Neuronal stem cell (in vitro differentiated cells): ENCODE data around the gene HOOK2.
A peak's percentile ranks its signal among the peaks of the same experiment; 100 is the strongest.

Experiments
- DNase-seq: peaks from one replicate; pipeline ENCODE4 v3.0.0-alpha.2; 2013; ENCODE audit warnings: low spot score
- H2AFZ ChIP-seq: one replicate; pipeline ENCODE4 v1.6.1; 2013; ENCODE audit warnings: mild to moderate bottlenecking, low read length, inconsistent platforms
- H2AK5ac ChIP-seq: 2 replicates; pipeline ENCODE4 v1.6.1; 2013; ENCODE audit warnings: low read depth, mild to moderate bottlenecking, inconsistent platforms, low read length, moderate library complexity, mixed read lengths
- H2BK120ac ChIP-seq: 2 replicates; pipeline ENCODE4 v1.6.1; 2013; ENCODE audit warnings: low read depth, mild to moderate bottlenecking, inconsistent platforms, low read length, moderate library complexity, mixed read lengths
- H2BK12ac ChIP-seq: one replicate; pipeline ENCODE4 v1.6.1; 2013; ENCODE audit warnings: low read length, inconsistent platforms
- H2BK15ac ChIP-seq: 2 replicates; pipeline ENCODE4 v1.6.1; 2013; ENCODE audit warnings: mild to moderate bottlenecking, low read length, inconsistent platforms, mixed read lengths
- H2BK5ac ChIP-seq: one replicate; pipeline ENCODE4 v1.6.1; 2013; ENCODE audit warnings: inconsistent platforms, mild to moderate bottlenecking, low read length, moderate library complexity
- H3K14ac ChIP-seq: one replicate; pipeline ENCODE4 v1.6.1; 2013; ENCODE audit warnings: low read length, inconsistent platforms
- H3K18ac ChIP-seq: 2 replicates; pipeline ENCODE4 v1.6.1; 2013; ENCODE audit warnings: low read length, inconsistent platforms
- H3K23ac ChIP-seq: 2 replicates; pipeline ENCODE4 v1.6.1; 2013; ENCODE audit warnings: low read depth, mild to moderate bottlenecking, mixed read lengths, low read length, inconsistent platforms; ENCODE audit not compliant: poor library complexity
- H3K27ac ChIP-seq: replicated peaks from 3 replicates; pipeline ENCODE4 v1.5.1; 2013; ENCODE audit warnings: low read length, inconsistent platforms
- H3K27me3 ChIP-seq, 3 experiments: 2 replicates each; pipeline ENCODE4 v1.6.1; 2013; ENCODE audit warnings: low read length in 3 of 3, mild to moderate bottlenecking in 2 of 3, inconsistent platforms in 1 of 3, low read depth in 1 of 3, mixed read lengths in 1 of 3, moderate library complexity in 1 of 3; ENCODE audit not compliant: control insufficient read depth in 3 of 3, insufficient read depth in 3 of 3
- H3K36me3 ChIP-seq, 2 donors: replicated peaks in 1 of 2; 2 replicates each; pipeline ENCODE4 v1.6.1; 2013; ENCODE audit warnings: low read length in 2 of 2; ENCODE audit not compliant: control insufficient read depth in 2 of 2, insufficient read depth in 2 of 2
- H3K4ac ChIP-seq: 2 replicates; pipeline ENCODE4 v1.6.1; 2013; ENCODE audit warnings: inconsistent platforms, mild to moderate bottlenecking, low read length, moderate library complexity
- H3K4me1 ChIP-seq, 2 donors: 1 replicate in 1 of 2; 2 replicates in 1 of 2; pipeline ENCODE4 v1.6.1; 2013; ENCODE audit warnings: low read length in 2 of 2, low read depth in 1 of 2; ENCODE audit not compliant: control insufficient read depth in 2 of 2, insufficient read depth in 1 of 2
- H3K4me2 ChIP-seq: one replicate; pipeline ENCODE4 v1.6.1; 2013; ENCODE audit warnings: mild to moderate bottlenecking, low read length, inconsistent platforms; ENCODE audit not compliant: insufficient read depth, poor library complexity, severe bottlenecking
- H3K4me3 ChIP-seq, 2 donors: 2 replicates each; pipeline ENCODE4 v1.5.1; 2013; ENCODE audit warnings: low read length in 2 of 2, mild to moderate bottlenecking in 2 of 2, inconsistent platforms in 1 of 2, moderate library complexity in 1 of 2
- H3K79me1 ChIP-seq: one replicate; pipeline ENCODE4 v1.6.1; 2013; ENCODE audit warnings: low read depth, mild to moderate bottlenecking, inconsistent platforms, low read length, moderate library complexity
- H3K9ac ChIP-seq: one replicate; pipeline ENCODE4 v1.6.1; 2013; ENCODE audit warnings: mild to moderate bottlenecking, low read depth, low read length, inconsistent platforms; ENCODE audit not compliant: poor library complexity
- H3K9me3 ChIP-seq, 2 donors: replicated peaks in 1 of 2; 2 replicates each; pipeline versions ENCODE3 to v1.6.1; 2013; ENCODE audit warnings: low read length in 2 of 2, mild to moderate bottlenecking in 2 of 2, inconsistent platforms in 1 of 2, low read depth in 1 of 2, mixed read lengths in 1 of 2, moderate library complexity in 1 of 2; ENCODE audit not compliant: control insufficient read depth in 2 of 2, insufficient read depth in 1 of 2
- H4K8ac ChIP-seq: one replicate; pipeline ENCODE4 v1.6.1; 2013; ENCODE audit warnings: low read depth, mild to moderate bottlenecking, inconsistent platforms, low read length, moderate library complexity
- H4K91ac ChIP-seq: one replicate; pipeline ENCODE4 v1.6.1; 2013; ENCODE audit warnings: low read length, low read depth, mild to moderate bottlenecking, inconsistent platforms; ENCODE audit not compliant: poor library complexity
- WGBS, 2 donors: extraction: QIAGEN DNeasy Blood & Tissue Kit; methylation state at CpG; one replicate each; pipeline ENCODE4 v1.1.7; 2013; ENCODE audit warnings: missing lambda C conversion rate in 2 of 2, mixed read lengths in 1 of 2; ENCODE audit not compliant: insufficient read length in 2 of 2, insufficient replicate concordance in 1 of 2; ENCODE audit errors: extremely low coverage in 2 of 2; 5-methylcytosine and 5-hydroxymethylcytosine counted together

The HOOK2 gene

DNA sequence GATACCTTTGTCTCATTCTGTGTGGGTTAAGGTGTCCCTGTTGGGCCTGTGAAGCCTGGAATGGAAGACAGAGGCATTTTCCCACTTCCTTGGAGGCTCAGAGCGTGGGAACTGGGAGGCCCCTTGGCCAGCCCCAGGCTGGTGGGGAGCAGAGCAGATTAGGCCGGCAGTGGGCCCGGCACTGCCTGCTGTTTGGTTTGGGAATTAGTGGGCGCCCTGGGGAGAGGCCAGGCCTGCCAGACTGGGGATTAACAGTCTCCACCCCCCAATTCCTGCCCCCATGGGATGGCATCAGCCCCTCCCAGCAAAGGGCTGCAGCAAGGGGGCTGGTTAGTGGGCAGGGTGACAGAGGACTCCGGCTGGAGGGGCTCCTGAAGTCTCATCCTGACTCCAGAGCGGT, 26.9 kb downstream of the HOOK2 start:
- H2AFZ ChIP-seq = no peak overlapping the region
- no peak overlapping the region for H4K8ac ChIP-seq
- no peak overlapping the region for H2BK12ac ChIP-seq
- H3K4me3 ChIP-seq = no peak overlapping the region
- peaks cover 30 to 36% of the 10 kb centered on the region in 2 donors for H3K36me3 ChIP-seq
- H3K27ac ChIP-seq = no peak overlapping the region
- H2BK15ac ChIP-seq = no peak overlapping the region
- DNase-seq = no peak
- no CpG with 5 or more reads among the region's 6 CpGs for WGBS, 2 donors
- no peak overlapping the region for H4K91ac ChIP-seq
- peaks cover 0 to 33% (median 29%) of the 10 kb centered on the region in 3 experiments for H3K27me3 ChIP-seq
- no peak overlapping the region for H3K4me2 ChIP-seq
- H3K4ac ChIP-seq = no peak overlapping the region
- H2BK5ac ChIP-seq = no peak overlapping the region
- H3K18ac ChIP-seq = no peak overlapping the region
- no peak overlapping the region for H2AK5ac ChIP-seq
- no peak overlapping the region for H2BK120ac ChIP-seq
- H3K9ac ChIP-seq = no peak overlapping the region
- H3K79me1 ChIP-seq = peaks cover 7% of the 10 kb centered on the region
- H3K9me3 ChIP-seq = peaks cover 4% of the 10 kb centered on the region in 2 donors
- no peak overlapping the region for H3K14ac ChIP-seq
- no peak overlapping the region for H3K23ac ChIP-seq
- no peaks in the 10 kb centered on the region for H3K4me1 ChIP-seq

- no CpG with 5 or more reads among the region's 22 CpGs for WGBS, 2 donors
Measured at GRCh38 chr19:12745166-12745897, 30.0 kb downstream of the HOOK2 start.

GRCh38 chr19:12737835-12738351, 37.5 kb downstream of the HOOK2 start:
- peak overlapping the region; percentile 67 for H2BK5ac ChIP-seq
- H3K4ac ChIP-seq = no peak overlapping the region
- H4K8ac ChIP-seq = no peak overlapping the region
- no peaks in the 10 kb centered on the region for H3K9me3 ChIP-seq
- H2BK12ac ChIP-seq = no peak overlapping the region
- H3K14ac ChIP-seq = no peak overlapping the region
- peak overlapping the region; percentile 29 for H3K18ac ChIP-seq
- peaks cover 10% of the 10 kb centered on the region for H3K79me1 ChIP-seq
- H3K4me3 ChIP-seq = peak overlapping the region; percentile 92 to 97
- no peak overlapping the region for H4K91ac ChIP-seq
- WGBS, 2 donors = no CpG with 5 or more reads among the region's 13 CpGs
- peak overlapping the region; percentile 82 for H2AK5ac ChIP-seq
- H3K27me3 ChIP-seq = no peaks in the 10 kb centered on the region
- H3K4me2 ChIP-seq = peak overlapping the region; percentile 85
- DNase-seq = no peak
- no peak overlapping the region for H3K27ac ChIP-seq
- peaks cover 9 to 10% of the 10 kb centered on the region in 2 donors for H3K4me1 ChIP-seq
- peaks cover 11 to 28% of the 10 kb centered on the region in 2 donors for H3K36me3 ChIP-seq
- no peak overlapping the region for H2BK120ac ChIP-seq
- no peak overlapping the region for H2BK15ac ChIP-seq
- peak overlapping the region; percentile 97 for H3K9ac ChIP-seq
- H2AFZ ChIP-seq = peak overlapping the region; percentile 89
- H3K23ac ChIP-seq = no peak overlapping the region

More at GRCh38 chr19:12745166-12745897, 30.0 kb downstream of the HOOK2 start:
- H4K8ac ChIP-seq = no peak overlapping the region
- H2BK120ac ChIP-seq = no peak overlapping the region
- H3K27me3 ChIP-seq = peaks cover 0 to 7% (median 1%) of the 10 kb centered on the region in 3 experiments
- no peak for DNase-seq
- H3K9ac ChIP-seq = no peak overlapping the region
- H3K4me2 ChIP-seq = no peak overlapping the region
- no peaks in the 10 kb centered on the region for H3K4me1 ChIP-seq
- H3K18ac ChIP-seq = no peak overlapping the region
- H3K9me3 ChIP-seq = peaks cover 4% of the 10 kb centered on the region in 2 donors
- H3K14ac ChIP-seq = no peak overlapping the region
- H3K27ac ChIP-seq = no peak overlapping the region
- H2BK12ac ChIP-seq = no peak overlapping the region
- peak overlapping the region; percentile 73 for H3K23ac ChIP-seq
- peaks cover 35 to 48% of the 10 kb centered on the region in 2 donors for H3K36me3 ChIP-seq
- H2AK5ac ChIP-seq = no peak overlapping the region
- no peak overlapping the region for H2BK15ac ChIP-seq
- no peak overlapping the region for H3K4me3 ChIP-seq
- peaks cover 7% of the 10 kb centered on the region for H3K79me1 ChIP-seq
- no peak overlapping the region for H2AFZ ChIP-seq
- no peak overlapping the region for H3K4ac ChIP-seq
- peak overlapping the region; percentile 75 for H2BK5ac ChIP-seq
- no peak overlapping the region for H4K91ac ChIP-seq
